ENCODE data around the gene BEND6. TPM values are rescaled to one million over a fixed set of nuclear protein-coding genes. Genes with fewer than 3 reads are reported as not detected.
A peak's percentile ranks its signal among the peaks of the same experiment; 100 is the strongest.

Gene BEND6
- 1.5 TPM for total RNA-seq

GRCh38 chr6:56954403-56955170 is at the start of gene BEND6:
BEND6 (plus strand) TSS chr6:56955107; CDS start chr6:56981811, 26,704 bp downstream.
- peak within 1 kb of the TSS; percentile 56 to 77 for H3K4me3 ChIP-seq
- no peaks in the 10 kb centered on the region for H3K36me3 ChIP-seq
- no peaks in the 10 kb centered on the region for H3K27me3 ChIP-seq
- peaks cover 15% of the 10 kb centered on the region for H3K4me1 ChIP-seq
- H3K9me3 ChIP-seq, result no peaks in the 10 kb centered on the region
- intact Hi-C loops (cut with DNase I), result loop anchor here (5.0 kb wide), 1 partner anchor 93 kb away; the partner anchor contains the start of gene KIAA1586
- DNase-seq (ENCODE audit: extremely low spot score in 2 of 2), result no peak
- TF ChIP-seq CTCF (IDR thresholded peaks at IDR 0.05), result no peak
- TF ChIP-seq POLR2A (IDR thresholded peaks at IDR 0.05), result peak in 1 of 2 donors; percentile 7
- peak in 1 of 2 donors; percentile 45 for TF ChIP-seq POLR2AphosphoS5 (IDR thresholded peaks at IDR 0.05; ENCODE audit: insufficient read depth in 1 of 2, low read depth in 1 of 2)
- peak within 1 kb of the TSS; percentile 76 for H3K27ac ChIP-seq

GRCh38 chr6:56905378-56905777 is 49.5 kb upstream of the BEND6 start:
- no peaks in the 10 kb centered on the region for H3K9me3 ChIP-seq
- H3K36me3 ChIP-seq, result no peaks in the 10 kb centered on the region
- H3K27me3 ChIP-seq, result no peaks in the 10 kb centered on the region
- H3K4me1 ChIP-seq, result no peaks in the 10 kb centered on the region
- no peak overlapping the region for H3K4me3 ChIP-seq
- intact Hi-C loops (cut with DNase I), result no loop called here
- TF ChIP-seq POLR2A (IDR thresholded peaks at IDR 0.05) (no peak), POLR2AphosphoS5 (IDR thresholded peaks at IDR 0.05; ENCODE audit: insufficient read depth in 1 of 2, low read depth in 1 of 2) (no peak), CTCF (IDR thresholded peaks at IDR 0.05) (no peak)
- no peak for DNase-seq (ENCODE audit: extremely low spot score in 2 of 2)
- H3K27ac ChIP-seq, result no peak overlapping the region

- no peaks in the 10 kb centered on the region for H3K4me1 ChIP-seq
- H3K27ac ChIP-seq, result no peak overlapping the region
- intact Hi-C loops (cut with DNase I), result no loop called here
- H3K27me3 ChIP-seq, result no peaks in the 10 kb centered on the region
- TF ChIP-seq POLR2A (IDR thresholded peaks at IDR 0.05), result no peak
- no peak for TF ChIP-seq POLR2AphosphoS5 (IDR thresholded peaks at IDR 0.05; ENCODE audit: insufficient read depth in 1 of 2, low read depth in 1 of 2)
- TF ChIP-seq CTCF (IDR thresholded peaks at IDR 0.05), result no peak
- DNase-seq (ENCODE audit: extremely low spot score in 2 of 2), result no peak
- H3K9me3 ChIP-seq, result no peaks in the 10 kb centered on the region
- no peaks in the 10 kb centered on the region for H3K36me3 ChIP-seq
- H3K4me3 ChIP-seq, result no peak overlapping the region
These were observed 48.2 kb upstream of the BEND6 start for GRCh38 chr6:56906752-56907151.

GRCh38 chr6:56909115-56909907 is 45.6 kb upstream of the BEND6 start:
- Histone ChIP-seq H3K27ac (no peak overlapping the region), H3K4me3 (no peak overlapping the region), H3K4me1 (no peaks in the 10 kb centered on the region), H3K36me3 (no peaks in the 10 kb centered on the region), H3K27me3 (no peaks in the 10 kb centered on the region), H3K9me3 (no peaks in the 10 kb centered on the region)
- TF ChIP-seq POLR2A (IDR thresholded peaks at IDR 0.05), result no peak
- TF ChIP-seq CTCF (IDR thresholded peaks at IDR 0.05), result no peak
- no peak for TF ChIP-seq POLR2AphosphoS5 (IDR thresholded peaks at IDR 0.05; ENCODE audit: insufficient read depth in 1 of 2, low read depth in 1 of 2)
- DNase-seq (ENCODE audit: extremely low spot score in 2 of 2), result no peak
- intact Hi-C loops (cut with DNase I), result no loop called here

Data from vagina (tissue), 2 donors.